MG63 (cell line): Measurements from ENCODE around the gene ZZZ3. TPM values are rescaled to one million over a fixed set of nuclear protein-coding genes. Genes with fewer than 3 reads are reported as not detected.
"Not testable (repeated sequence)": the region's sequence is repeated elsewhere in the genome, so short reads cannot be mapped to it uniquely, and the experiment has no call there.

Experiments used
- DNase-seq: peaks from one replicate; pipeline ENCODE4 v3.0.0-alpha.2; 2020
- H3K27me3 ChIP-seq: fragments of 250-450 bp; sonication (Bioruptor Pico); 2 replicates; pipeline ENCODE4 v1.5.1; 2020; ENCODE audit warnings: mild to moderate bottlenecking, moderate library complexity
- H3K36me3 ChIP-seq: fragments of 250-450 bp; sonication (Bioruptor Pico); 2 replicates; pipeline ENCODE4 v1.5.1; 2020; ENCODE audit warnings: mild to moderate bottlenecking, moderate library complexity
- H3K4me3 ChIP-seq: fragments of 250-450 bp; sonication (Bioruptor Pico); 2 replicates; pipeline ENCODE4 v1.5.1; 2020; ENCODE audit warnings: mild to moderate bottlenecking, moderate library complexity
- H3K9me3 ChIP-seq: fragments of 250-450 bp; sonication (Bioruptor Pico); 2 replicates; pipeline ENCODE4 v1.5.1; 2020; ENCODE audit warnings: mild to moderate bottlenecking, moderate library complexity
- total RNA-seq: library from RNA; depleted of rRNA; stranded (reverse); fragments of >200 nt; shearing (Covaris generic); gene quantifications from 2 replicates; pipeline ENCODE4 v1.2.3, GENCODE V29; 2014; ENCODE audit warnings: low replicate concordance

Gene ZZZ3
- total RNA-seq, 1 experiment from 2014 or later = 30.9 TPM

DNA sequence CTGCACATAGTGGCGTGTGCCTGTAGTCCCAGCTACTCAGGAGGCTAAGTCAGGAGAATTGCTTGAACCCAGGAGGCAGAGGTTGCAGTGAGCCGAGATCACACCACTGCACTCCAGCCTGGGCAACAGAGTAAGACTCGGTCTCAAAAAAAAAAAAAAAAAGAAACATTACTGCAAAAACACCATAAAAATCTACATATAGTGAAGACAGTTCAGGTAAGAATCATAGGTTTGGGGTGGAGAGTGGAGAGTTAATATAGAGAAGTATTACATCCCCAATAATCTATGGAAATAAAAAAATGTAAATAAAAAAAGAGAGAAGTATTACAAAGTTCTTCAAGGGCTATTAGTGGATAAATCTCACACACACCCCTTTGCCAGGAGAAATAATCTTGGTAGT lies 7.7 kb downstream of the ZZZ3 start:
- H3K4me3 ChIP-seq, H3K36me3 ChIP-seq, DNase-seq, H3K9me3 ChIP-seq, H3K27me3 ChIP-seq: not testable (repeated sequence)

GRCh38 chr1:77673716-77674355 lies 8.6 kb downstream of the ZZZ3 start:
- Histone ChIP-seq H3K36me3 (peaks cover 3% of the 10 kb centered on the region), H3K4me3 (no peak overlapping the region), H3K27me3 (no peaks in the 10 kb centered on the region), H3K9me3 (no peaks in the 10 kb centered on the region)
- DNase-seq = no peak

DNA sequence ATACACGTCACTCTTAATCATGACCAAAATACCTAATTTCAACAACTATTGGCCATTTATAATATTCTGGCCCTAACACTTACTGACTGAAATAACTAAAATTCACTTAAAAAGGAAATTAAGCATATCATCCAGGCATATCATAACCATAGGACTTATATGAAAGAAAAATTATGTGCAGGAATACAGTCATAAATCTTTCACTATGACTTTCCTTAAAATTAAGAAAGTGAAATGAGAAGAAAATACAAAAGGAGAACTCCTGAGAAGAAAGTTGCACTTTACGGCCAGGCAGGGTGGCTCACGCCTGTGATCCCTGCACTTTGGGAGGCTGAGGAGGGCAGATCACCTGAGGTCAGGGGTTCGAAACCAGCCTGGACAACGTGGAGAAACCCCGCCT lies 9.4 kb downstream of the ZZZ3 start:
- Histone ChIP-seq H3K9me3 (no peaks in the 10 kb centered on the region), H3K4me3 (no peak overlapping the region), H3K36me3 (peaks cover 3% of the 10 kb centered on the region), H3K27me3 (no peaks in the 10 kb centered on the region)
- no peak for DNase-seq

- no peak overlapping the region for H3K4me3 ChIP-seq
Measured at GRCh38 chr1:77672374-77672773, 10.1 kb downstream of the ZZZ3 start.

GRCh38 chr1:77671836-77672235 lies 10.6 kb downstream of the ZZZ3 start:
- Histone ChIP-seq H3K9me3 (no peaks in the 10 kb centered on the region), H3K27me3 (no peaks in the 10 kb centered on the region), H3K4me3 (no peak overlapping the region), H3K36me3 (peaks cover 3% of the 10 kb centered on the region)
- DNase-seq = no peak

More at GRCh38 chr1:77672374-77672773, 10.1 kb downstream of the ZZZ3 start:
- no peak for DNase-seq
- no peaks in the 10 kb centered on the region for H3K27me3 ChIP-seq
- H3K9me3 ChIP-seq = no peaks in the 10 kb centered on the region
- H3K36me3 ChIP-seq = peaks cover 3% of the 10 kb centered on the region

DNA sequence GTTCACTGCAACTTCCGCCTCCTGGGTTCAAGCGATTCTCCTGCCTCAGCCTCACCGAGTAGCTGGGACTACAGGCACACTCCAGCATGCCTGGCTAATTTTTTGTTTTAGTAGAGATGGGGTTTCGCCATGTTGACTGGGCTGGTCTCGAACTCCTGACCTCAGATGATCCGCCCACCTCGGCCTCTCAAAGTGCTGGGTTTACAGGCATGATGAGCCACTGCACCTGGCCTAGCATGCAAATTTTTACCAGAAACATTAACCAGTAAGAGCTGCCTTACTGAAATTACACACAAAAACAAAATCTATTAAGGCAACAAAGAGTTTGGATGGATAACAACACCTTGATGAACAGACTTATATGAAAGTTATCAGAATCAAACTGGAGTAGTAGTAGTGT lies 12.1 kb downstream of the ZZZ3 start:
- Histone ChIP-seq H3K9me3 (no peaks in the 10 kb centered on the region), H3K36me3 (peaks cover 3% of the 10 kb centered on the region), H3K4me3 (no peak overlapping the region), H3K27me3 (no peaks in the 10 kb centered on the region)
- DNase-seq = no peak

DNA sequence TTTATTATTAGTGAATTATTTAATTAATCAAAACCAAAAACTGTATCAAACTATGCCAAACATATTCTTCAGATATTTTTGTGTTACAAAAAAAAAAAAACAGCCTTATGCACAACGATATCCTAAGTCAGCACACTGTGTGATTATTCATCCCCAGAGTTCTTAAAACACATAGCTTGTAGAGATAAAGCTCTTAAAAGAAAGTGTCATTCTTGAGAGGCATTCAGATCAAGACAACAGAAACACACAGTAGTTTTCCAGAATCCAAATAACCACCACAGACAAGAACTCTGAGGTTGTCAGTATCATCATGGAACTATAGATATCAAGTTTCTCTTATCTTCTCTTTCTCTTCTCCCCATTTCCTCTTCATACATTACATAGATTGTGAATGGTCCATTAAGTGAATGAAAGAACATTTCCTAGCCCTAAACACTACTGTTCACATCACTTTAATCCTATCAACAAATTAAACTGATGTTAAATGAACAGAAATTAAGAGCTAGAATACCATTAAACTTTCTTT lies 13.5 kb downstream of the ZZZ3 start:
- H3K27me3 ChIP-seq = no peaks in the 10 kb centered on the region
- peaks cover 3% of the 10 kb centered on the region for H3K36me3 ChIP-seq
- H3K9me3 ChIP-seq = no peaks in the 10 kb centered on the region
- no peak for DNase-seq
- no peak overlapping the region for H3K4me3 ChIP-seq

DNA sequence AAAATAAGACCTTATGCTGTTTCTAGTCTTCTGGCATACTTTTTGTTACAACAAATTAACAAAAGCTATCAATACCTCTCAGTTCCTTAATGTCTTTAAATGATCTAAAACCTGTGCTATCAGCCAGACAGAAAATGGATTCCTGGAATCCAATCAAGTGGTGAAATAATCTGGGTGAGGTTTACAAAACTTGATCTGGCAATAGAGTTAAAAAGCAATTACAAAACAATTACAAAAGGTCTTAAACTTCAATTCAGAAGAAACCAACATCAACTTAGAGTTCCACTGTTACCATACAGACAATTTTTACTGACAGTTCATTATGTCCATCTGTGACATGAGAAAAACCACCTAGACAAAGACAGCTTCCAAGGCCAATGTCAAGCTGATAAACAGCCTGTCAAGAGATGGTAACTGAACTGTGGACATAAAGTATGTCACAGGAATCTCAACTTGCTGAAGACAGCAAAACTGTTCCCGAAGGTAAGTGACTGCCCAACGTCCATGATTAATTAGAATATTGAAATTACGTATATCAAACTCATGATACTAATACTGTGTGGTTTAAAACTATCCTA lies 17.4 kb downstream of the ZZZ3 start:
- 0 out of 2 replicates have a peak, but pooled peaks cover under 1% of the 10 kb centered on the region for H3K9me3 ChIP-seq
- H3K36me3 ChIP-seq = no peaks in the 10 kb centered on the region; the same call in 1 of the 2 replicates
- DNase-seq = no peak
- no peaks in the 10 kb centered on the region for H3K27me3 ChIP-seq
- no peak overlapping the region for H3K4me3 ChIP-seq

DNA sequence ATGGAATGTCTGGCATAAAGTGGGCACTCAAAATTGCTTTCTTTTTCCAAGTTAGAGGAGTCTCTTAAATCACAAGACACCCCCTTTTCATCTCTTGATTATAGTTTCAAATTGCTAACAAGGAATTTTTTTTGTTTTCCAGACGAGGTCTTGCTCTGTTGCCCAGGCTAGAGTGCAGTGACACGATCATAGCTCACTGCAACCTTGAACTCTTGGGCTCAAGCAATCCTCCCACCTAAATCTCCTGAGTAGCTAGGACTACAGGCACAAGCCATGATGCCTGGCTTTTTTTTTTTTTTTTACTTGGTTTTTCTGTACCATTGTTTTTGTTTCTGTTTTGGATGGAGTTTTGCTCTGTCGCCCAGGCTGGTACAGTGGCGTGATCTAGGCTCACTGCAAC lies 20.8 kb downstream of the ZZZ3 start:
- no peak for DNase-seq
- Histone ChIP-seq H3K4me3 (no peak overlapping the region), H3K9me3 (0 out of 2 replicates have a peak, but pooled peaks cover 2% of the 10 kb centered on the region), H3K36me3 (no peaks in the 10 kb centered on the region; the same call in 1 of the 2 replicates), H3K27me3 (no peaks in the 10 kb centered on the region)

DNA sequence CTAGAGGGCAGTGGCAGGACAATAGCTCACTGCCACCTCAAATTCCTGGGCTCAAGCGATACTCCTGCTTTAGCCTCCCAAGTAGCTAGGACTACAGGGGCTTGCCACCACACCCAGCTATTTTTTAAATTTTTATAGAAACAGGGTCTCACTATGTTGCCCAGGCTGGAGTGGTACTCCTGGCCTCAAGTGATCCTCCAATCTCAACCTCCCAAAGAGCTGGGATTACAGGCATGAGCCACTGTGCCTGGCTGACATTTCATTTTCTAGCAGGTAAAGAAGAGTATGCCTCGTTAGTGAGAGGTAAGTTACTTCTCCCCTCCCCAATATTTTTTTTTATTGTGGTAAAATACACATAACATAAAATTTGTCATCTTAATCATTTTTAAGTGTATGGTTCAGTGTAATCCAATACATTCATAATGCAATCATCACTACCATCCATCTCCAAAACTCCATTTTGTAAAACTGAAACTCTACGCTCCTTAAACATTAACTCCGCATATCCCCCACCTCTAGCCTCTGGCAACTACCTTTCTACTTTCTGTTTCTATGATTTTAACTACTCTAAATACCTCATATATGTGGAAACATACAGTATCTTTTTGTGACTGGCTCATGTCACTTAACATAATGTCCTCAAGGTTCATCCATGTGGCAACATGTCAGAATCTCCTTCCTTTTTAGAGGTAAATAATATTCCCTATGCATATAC lies 22.4 kb downstream of the ZZZ3 start:
- no peak for DNase-seq
- Histone ChIP-seq H3K4me3 (no peak overlapping the region), H3K27me3 (no peaks in the 10 kb centered on the region), H3K9me3 (0 out of 2 replicates have a peak, but pooled peaks cover 2% of the 10 kb centered on the region), H3K36me3 (peaks cover 3% of the 10 kb centered on the region)

DNA sequence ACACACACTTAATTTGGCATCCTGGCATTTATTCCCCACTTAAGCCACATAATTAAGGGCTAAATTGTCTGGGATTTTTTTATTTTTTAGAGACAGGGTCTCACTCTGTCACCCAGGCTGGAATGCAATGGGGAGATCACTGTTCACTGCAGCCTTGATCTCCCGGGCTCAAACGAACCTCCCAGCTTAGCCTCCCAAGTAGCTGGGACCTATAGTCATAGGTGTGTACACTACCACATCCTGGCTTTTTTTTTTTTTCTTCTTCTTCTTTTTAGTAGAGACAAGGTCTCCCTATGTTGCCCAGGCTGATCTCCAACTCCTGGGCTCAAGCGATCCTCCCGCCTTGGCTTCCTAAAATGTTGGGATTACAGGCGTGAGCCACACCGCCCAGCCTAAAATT lies 24.2 kb downstream of the ZZZ3 start:
- DNase-seq = no peak
- no peaks in the 10 kb centered on the region for H3K27me3 ChIP-seq
- H3K4me3 ChIP-seq = no peak overlapping the region
- 0 out of 2 replicates have a peak, but pooled peaks cover 2% of the 10 kb centered on the region for H3K9me3 ChIP-seq
- H3K36me3 ChIP-seq = peaks cover 13% of the 10 kb centered on the region

DNA sequence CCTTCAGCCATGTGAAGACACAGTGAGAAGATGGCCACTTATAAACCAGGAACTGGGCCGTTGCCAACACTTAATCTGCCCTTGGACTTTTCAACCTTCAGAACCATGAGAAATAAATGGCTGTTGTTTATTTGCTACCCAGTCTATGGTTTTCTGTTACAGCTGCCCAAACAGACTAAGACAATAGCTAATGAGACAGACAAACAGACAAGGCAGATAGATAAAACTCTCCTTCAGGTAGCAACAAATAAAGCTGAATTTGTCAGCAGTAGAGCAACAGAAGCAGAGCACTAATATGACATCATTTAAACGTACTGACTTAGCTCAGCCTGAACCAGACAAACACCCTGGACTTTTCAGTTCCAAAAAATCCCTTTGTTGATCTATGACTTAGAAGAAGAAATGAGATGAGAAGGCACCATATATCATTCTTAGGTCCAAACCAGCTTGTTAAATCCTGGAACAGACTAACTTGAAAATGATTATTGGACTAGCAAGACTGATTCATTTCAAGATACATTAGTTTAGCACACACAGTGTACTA lies 27.0 kb downstream of the ZZZ3 start:
- Histone ChIP-seq H3K4me3 (no peak overlapping the region), H3K9me3 (peaks cover 5% of the 10 kb centered on the region), H3K27me3 (no peaks in the 10 kb centered on the region), H3K36me3 (peaks cover 25% of the 10 kb centered on the region)
- DNase-seq = no peak

- H3K9me3 ChIP-seq = peaks cover 15% of the 10 kb centered on the region
- no peak for DNase-seq
- no peaks in the 10 kb centered on the region for H3K27me3 ChIP-seq
- peaks cover 25% of the 10 kb centered on the region for H3K36me3 ChIP-seq
- no peak overlapping the region for H3K4me3 ChIP-seq
Measured at GRCh38 chr1:77652970-77653516, 29.4 kb downstream of the ZZZ3 start.

GRCh38 chr1:77652268-77652667 lies 30.2 kb downstream of the ZZZ3 start:
- Histone ChIP-seq H3K27me3 (no peaks in the 10 kb centered on the region), H3K9me3 (peaks cover 17% of the 10 kb centered on the region), H3K4me3 (no peak overlapping the region), H3K36me3 (peaks cover 30% of the 10 kb centered on the region)
- DNase-seq = no peak

GRCh38 chr1:77649127-77649526 lies 33.3 kb downstream of the ZZZ3 start:
- H3K9me3 ChIP-seq = peaks cover 17% of the 10 kb centered on the region
- H3K27me3 ChIP-seq = no peaks in the 10 kb centered on the region
- H3K36me3 ChIP-seq = peaks cover 43% of the 10 kb centered on the region
- H3K4me3 ChIP-seq = no peak overlapping the region
- DNase-seq = no peak

GRCh38 chr1:77646224-77646623 lies 36.2 kb downstream of the ZZZ3 start:
- DNase-seq, H3K27me3 ChIP-seq, H3K4me3 ChIP-seq: not testable (repeated sequence)
- peaks cover 43% of the 10 kb centered on the region for H3K36me3 ChIP-seq
- peaks cover 15% of the 10 kb centered on the region for H3K9me3 ChIP-seq

DNA sequence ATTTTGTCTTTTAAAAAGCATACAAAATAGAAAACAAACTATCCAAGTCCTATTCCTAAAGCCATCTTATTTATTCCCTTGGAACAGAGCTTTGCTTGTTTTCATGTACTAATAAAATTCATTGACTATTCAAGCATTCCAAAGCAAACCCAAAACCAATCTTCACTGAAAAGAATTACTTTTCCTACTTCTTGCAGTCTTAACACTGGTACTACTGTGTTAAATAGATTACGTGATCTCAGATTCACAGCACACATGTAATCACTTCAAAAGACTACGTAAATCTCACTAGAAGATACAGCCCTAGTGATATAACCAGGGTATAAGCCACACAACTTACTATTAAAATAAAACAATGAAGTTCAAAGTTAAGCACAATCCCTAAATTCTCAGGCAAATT lies 39.0 kb downstream of the ZZZ3 start:
- no peak overlapping the region for H3K4me3 ChIP-seq
- H3K27me3 ChIP-seq = no peaks in the 10 kb centered on the region
- H3K36me3 ChIP-seq = peaks cover 59% of the 10 kb centered on the region
- DNase-seq = no peak
- H3K9me3 ChIP-seq = peaks cover 4% of the 10 kb centered on the region
